T47D (cell line): ENCODE measurements around the gene DLX2.
"Not testable (repeated sequence)": the region's sequence is repeated elsewhere in the genome, so short reads cannot be mapped to it uniquely, and the experiment has no call there.

Source experiments
- DNase-seq, 2 experiments: peaks; one replicate each; pipeline versions ENCODE4 v3.0.0 to v3.0.0-alpha.2; 2011 to 2012; ENCODE audit warnings: low read depth in 1 of 2, low spot score in 1 of 2
- JUND ChIP-seq: IDR thresholded peaks from 2 replicates; pipeline ENCODE4 v1.6.1; 2012; ENCODE audit warnings: low read depth
- in situ Hi-C: cut with HindIII; loops from 2 replicates; pipeline ENCODE4 v1.10.0; 2016; ENCODE audit warnings: low sequenced_read_pairs, low pct_unique_long_range_greater_than_20kb

Gene DLX2

DNA sequence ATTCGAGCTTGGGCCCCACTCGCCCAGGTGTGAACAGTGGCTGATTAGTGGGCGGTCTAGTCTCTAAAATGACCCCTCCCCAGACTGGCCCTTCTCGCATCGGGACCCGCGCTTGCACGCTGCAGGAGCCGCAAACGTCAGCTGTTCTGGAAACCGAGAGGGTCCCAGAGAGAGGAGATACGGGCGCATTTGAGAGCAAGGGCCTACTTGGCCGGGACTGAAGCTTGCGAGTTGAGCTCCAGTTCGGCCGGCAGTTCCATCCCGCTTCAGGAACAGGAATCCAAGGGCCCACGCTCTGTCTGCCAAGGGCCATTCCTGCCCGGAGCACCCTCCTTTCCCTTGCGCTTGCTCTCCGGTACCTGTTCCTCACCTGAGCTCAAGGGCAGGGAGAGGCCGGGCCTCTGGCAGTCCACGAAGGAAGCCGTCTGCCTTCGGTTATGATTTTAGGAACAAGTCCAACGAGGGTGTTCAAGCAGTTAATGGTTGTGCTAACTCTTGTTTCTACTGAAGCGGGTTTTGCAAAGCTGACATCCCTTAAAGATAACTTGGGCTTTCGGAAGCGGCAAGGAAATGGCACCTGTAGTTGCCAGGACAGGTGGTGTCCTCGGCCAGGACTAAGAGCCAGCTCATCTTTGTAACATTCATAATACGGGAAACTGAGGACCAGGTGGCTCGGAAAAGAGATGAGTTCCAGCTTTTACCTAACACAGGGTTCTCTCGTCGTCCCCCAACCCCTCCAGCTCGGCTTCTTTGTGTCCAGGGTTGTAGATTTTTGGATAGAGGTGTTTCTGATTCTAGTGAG is 21.3 kb downstream of the DLX2 start:
- in situ Hi-C loops: no loop called here
- TF ChIP-seq JUND: no peak
- no peak for DNase-seq

DNA sequence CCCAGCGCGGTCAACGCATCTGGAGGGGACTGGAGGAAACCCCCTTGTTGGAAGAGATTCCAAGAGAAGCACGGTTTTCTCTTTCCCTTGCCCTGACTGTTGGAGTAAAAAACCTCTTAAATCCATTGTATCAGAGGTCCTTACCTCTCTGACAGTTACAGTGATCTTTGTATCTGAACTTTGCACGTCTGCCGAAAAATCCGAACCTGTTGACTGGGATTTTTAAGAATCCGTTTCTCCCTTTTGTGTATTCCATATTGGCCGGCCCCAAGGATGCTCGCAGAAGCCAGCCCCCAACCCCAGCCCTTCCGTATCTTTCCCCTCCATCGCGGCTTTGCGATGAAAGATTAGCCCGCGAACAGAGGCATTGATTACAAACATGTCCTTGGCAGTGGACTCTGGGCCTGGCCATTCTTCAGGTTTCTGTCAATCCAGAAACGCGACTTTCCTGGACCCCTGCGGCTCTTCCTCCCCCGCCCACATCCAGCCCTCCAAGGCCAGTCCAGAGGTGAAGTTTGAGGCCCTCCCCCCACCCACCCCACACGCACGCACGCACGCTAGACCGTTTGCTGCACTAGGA is 22.0 kb downstream of the DLX2 start:
- DNase-seq: no peak
- in situ Hi-C loops: no loop called here
- no peak for TF ChIP-seq JUND

DNA sequence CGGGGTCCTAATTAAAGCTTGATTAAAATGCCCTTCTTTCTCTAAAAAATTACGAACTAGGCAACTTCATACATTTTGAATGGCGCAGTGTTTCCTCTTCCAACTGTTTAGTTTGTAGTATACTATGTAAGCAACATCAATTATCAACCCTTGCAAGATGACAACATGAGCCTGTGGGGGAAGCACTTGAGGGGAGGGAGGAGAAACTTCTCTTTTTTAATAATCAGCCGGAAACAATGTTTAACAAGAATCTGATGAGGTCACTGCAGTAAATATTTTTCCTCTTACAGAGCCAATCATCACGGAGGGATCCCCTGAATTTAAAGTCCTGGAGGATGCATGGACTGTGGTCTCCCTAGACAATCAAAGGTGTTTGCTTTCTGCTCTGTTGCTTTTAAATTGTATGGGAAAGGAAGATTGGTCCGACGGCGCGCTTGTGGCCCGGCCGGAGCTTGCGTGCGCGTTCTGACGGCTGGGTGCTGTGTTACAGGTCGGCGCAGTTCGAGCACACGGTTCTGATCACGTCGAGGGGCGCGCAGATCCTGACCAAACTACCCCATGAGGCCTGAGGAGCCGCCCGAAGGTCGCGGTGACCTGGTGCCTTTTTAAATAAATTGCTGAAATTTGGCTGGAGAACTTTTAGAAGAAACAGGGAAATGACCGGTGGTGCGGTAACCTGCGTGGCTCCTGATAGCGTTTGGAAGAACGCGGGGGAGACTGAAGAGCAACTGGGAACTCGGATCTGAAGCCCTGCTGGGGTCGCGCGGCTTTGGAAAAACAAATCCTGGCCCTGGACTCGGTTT is 22.7 kb downstream of the DLX2 start:
- in situ Hi-C loops: no loop called here
- no peak for DNase-seq
- TF ChIP-seq JUND: no peak

DNA sequence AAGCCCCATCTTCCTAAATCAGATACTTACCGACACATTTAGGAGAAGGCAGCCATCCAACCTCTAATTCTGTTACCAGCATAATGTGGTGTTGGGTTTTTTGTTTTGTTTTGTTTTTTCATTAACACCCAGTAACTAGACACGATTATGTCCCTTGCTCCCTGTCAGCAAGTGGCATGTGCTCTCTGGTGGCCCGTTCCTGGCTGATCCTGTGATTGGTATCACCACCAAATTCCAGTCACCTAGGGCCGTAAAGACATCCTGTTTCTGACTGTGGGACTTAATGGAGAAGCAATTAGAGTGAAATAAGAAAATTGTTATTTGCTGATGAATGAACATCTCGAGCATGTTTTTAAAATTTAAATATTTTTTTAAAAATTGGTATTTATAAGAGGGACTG is 23.3 kb downstream of the DLX2 start:
- no peak for TF ChIP-seq JUND
- in situ Hi-C loops: no loop called here
- no peak for DNase-seq

DNA sequence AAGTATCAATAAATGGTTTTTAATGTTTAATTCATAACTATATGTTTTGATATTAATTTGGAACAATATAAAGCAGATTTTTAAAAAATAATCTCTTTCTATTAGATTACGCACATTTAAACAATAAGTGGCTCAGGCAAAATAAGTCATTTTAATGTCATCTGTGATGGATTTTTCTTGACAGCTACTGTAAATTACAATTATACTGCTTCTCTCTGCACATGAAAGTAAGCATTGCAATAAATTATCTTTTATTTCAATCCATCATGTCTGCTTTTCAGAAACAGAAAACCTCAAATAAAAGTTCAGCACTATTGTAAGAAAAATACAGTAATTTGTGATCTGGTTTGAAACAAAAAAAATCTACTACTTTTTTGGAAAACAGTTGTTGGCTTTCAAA is 28.4 kb downstream of the DLX2 start:
- TF ChIP-seq JUND: no peak
- in situ Hi-C loops: no loop called here
- no peak for DNase-seq

DNA sequence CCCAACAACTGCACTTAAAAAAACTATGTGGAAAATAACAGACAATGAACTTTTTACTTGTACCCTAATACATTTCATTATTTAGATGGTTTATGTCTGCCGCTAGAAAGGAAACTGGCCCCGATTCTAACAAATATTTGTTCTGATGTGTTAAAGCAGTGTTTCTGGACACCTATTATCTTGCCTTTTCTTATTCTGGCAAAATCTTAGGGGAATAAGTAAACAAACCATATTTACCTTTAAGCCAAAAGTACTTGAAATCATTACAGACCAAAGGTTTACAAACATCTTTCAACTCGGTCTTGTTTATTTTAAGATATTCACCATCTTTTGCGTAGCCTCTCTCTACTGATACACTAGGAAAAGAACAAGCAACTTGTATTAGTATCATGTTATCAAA is 29.2 kb downstream of the DLX2 start:
- no peak for TF ChIP-seq JUND

DNA sequence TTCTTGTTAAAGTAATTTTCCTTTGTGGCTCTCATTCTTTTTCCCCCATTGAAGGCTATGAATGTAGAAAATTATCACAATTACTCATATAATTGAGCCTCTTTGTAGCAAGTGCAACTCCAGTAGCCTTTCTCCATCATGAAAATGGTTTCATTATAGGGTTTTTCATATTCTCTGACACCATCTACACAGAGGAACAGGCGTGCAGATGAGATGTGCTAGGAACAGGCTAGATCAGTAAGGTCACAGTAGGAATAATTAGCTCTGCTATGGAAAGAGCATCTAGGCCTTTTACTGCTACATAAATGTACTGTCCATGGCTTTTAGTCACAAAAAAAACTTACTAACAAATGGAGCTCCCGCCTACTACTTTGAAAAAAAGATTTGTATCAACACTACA is 30.0 kb downstream of the DLX2 start:
- no peak for DNase-seq
- no peak for TF ChIP-seq JUND
- in situ Hi-C loops: no loop called here

More for the DNA sequence above, 29.2 kb downstream of the DLX2 start:
- in situ Hi-C loops: no loop called here
- DNase-seq: no peak

DNA sequence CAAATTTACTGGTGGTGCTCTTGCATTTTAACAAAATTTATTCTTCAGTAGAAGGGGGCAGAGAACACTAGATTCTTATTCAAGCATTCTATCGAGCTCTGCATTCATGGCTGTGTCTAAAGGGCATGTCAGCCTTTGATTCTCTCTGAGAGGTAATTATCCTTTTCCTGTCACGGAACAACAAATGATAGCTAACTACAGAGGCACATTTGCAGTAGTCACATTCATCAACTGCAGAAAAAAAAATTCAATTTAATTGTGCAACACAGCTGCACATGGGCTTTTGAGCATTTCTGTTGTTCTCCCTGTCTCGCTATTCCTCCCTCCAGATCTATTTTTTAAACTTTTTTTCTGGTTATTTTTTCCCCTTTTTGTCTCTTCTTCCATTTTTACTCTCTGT is 30.4 kb downstream of the DLX2 start:
- no peak for TF ChIP-seq JUND
- no peak for DNase-seq
- in situ Hi-C loops: no loop called here

DNA sequence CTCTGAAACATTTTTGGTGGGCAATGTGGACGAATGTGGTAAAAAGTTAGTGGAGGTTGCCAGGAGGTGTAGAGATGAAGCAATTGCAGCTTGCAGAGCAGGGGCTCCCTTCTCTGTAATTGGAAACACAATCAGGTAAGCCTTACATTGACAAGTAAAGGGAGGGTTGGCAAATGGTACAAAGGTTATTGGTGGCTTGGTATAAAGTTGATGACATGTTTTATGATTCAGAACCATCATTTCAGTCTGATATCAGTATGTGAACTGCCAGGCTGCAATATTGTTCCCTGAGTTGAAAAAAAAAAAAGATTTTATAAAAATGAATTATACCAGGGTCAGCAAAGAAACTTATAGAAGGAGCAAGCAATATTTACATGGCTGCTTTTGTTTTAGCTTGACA is 31.8 kb downstream of the DLX2 start:
- in situ Hi-C loops: no loop called here
- DNase-seq: no peak
- TF ChIP-seq JUND: no peak

DNA sequence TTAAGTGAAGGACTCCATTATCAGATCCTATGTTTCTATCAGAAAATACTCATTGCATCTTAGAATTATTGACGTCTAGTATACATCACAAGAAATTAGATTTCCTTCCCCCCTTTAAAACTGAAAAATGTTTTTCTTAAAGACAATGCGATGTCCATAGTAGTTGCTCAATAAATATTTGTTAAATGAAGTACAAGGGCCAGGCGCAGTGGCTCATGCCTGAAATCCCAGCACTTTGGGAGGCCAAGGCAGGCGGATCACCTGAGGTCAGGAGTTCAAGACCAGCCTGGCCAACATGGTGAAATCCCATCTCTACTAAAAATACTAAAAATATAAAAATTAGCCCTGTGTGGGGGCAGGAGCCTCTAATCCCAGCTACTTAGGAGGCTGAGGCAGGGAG is 34.8 kb downstream of the DLX2 start:
- in situ Hi-C loops, DNase-seq: not testable (repeated sequence)

DNA sequence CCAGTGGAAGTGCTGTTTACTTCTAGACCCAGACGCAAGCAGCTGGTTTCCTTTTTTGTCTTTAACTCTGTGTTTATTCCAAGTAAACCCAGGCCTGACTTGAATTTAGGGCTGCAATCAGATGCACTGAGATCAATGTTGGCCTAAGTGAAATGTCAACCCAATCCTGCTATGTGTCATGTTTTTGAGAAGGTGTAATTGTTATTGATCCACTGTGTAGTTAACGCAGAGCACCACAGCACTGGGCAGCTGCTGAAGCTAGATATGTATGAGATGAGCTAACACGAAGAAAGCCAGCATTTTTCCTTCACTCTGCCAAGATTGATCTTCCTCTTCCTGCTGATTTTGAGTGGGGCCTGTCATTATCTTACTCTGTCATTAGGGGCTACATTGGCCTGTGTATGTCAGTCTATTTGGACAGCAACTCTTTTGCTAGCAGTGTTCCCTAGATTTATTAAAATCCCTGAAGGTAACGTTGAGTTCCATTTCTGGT is 36.3 kb downstream of the DLX2 start:
- in situ Hi-C loops: no loop called here
- DNase-seq: no peak
- TF ChIP-seq JUND: no peak

DNA sequence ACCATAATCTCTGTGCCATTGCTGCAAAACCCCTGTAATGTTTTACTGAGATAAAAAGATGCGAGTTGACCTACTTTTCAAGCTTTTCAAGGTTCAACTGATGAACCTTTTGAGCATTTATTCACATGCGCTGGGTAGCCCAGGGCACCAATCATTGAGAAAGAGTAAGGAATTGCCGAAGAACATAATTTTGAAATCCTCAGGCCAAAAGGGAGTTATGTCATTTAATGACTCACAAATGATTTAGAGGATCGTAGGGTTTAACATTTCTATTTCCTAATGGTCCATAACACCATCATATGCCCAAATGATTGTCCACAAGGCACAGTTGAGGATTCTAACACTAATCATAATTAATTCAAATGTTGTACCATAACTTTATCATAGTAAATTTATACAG is 37.6 kb downstream of the DLX2 start:
- no peak for DNase-seq
- TF ChIP-seq JUND: no peak
- in situ Hi-C loops: no loop called here

DNA sequence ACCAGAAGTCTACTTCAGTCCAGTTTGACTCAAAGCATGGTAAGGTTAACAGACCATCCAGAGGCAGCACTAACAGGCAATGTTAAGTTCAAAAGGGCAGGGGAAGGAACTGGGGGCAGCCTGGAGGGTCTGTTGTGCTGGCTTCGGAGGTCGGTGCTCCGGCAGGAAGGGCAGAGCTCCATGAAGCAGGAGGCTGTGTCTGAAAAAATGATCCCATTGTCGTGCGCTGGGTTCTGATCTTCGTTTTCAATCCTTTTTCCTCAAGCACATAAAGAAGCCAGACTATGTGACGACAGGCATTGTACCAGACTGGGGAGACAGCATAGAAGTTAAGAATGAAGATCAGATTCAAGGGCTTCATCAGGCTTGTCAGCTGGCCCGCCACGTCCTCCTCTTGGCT is 39.3 kb downstream of the DLX2 start:
- TF ChIP-seq JUND: no peak
- DNase-seq: no peak
- in situ Hi-C loops: no loop called here
